GM19452 (cell line): ENCODE data around the gene TMEM212.

Source experiments
- ATAC-seq: cut with Tn5 transposase; IDR thresholded peaks from one replicate; pipeline ENCODE4 v1.9.1; 2021; ENCODE audit not compliant: unreplicated experiment

TMEM212 gene

GRCh38 chr3:171842864-171843518, at the start of gene TMEM212:
Gene TMEM212, plus strand, starts transcription at chr3:171843349. Its CDS starts 35 bp downstream, at chr3:171843384.
- no peak for ATAC-seq

GRCh38 chr3:171796625-171797264, 46.4 kb upstream of the TMEM212 start:
- ATAC-seq = peak; percentile 9

GRCh38 chr3:171797265-171797679, 45.9 kb upstream of the TMEM212 start:
- peak; percentile 65 for ATAC-seq

- ATAC-seq = no peak
Measured at GRCh38 chr3:171797873-171798272, 45.3 kb upstream of the TMEM212 start.

GRCh38 chr3:171799501-171799900, 43.6 kb upstream of the TMEM212 start:
- no peak for ATAC-seq

- ATAC-seq = no peak
Measured at GRCh38 chr3:171801738-171802589, 41.2 kb upstream of the TMEM212 start.

- ATAC-seq = no peak
Measured at GRCh38 chr3:171802590-171802956, 40.6 kb upstream of the TMEM212 start.

- no peak for ATAC-seq
Measured at GRCh38 chr3:171803044-171803443, 40.1 kb upstream of the TMEM212 start.

GRCh38 chr3:171804618-171805389, 38.3 kb upstream of the TMEM212 start:
- no peak for ATAC-seq

- ATAC-seq = no peak
Measured at GRCh38 chr3:171805687-171806086, 37.5 kb upstream of the TMEM212 start.

GRCh38 chr3:171806200-171807128, 36.7 kb upstream of the TMEM212 start:
- no peak for ATAC-seq

- no peak for ATAC-seq
Measured at GRCh38 chr3:171807129-171807675, 35.9 kb upstream of the TMEM212 start.

- ATAC-seq = no peak
Measured at GRCh38 chr3:171807806-171808205, 35.3 kb upstream of the TMEM212 start.

- peak; percentile 38 for ATAC-seq
Measured at GRCh38 chr3:171809611-171809860, 33.6 kb upstream of the TMEM212 start.

GRCh38 chr3:171809861-171810628, 33.1 kb upstream of the TMEM212 start, which contains the start of gene PLD1:
Gene PLD1, minus strand, starts transcription at chr3:171810483. Its CDS starts 72,432 bp downstream, at chr3:171738051.
- ATAC-seq = peak; percentile 54

- no peak for ATAC-seq
Measured at GRCh38 chr3:171810629-171811294, 32.4 kb upstream of the TMEM212 start.

GRCh38 chr3:171811295-171811912, 31.7 kb upstream of the TMEM212 start:
- no peak for ATAC-seq

- ATAC-seq = no peak
Measured at GRCh38 chr3:171811913-171812335, 31.2 kb upstream of the TMEM212 start.
